GM21619 (cell line): Measurements from ENCODE around the gene TNKS1BP1.

Experiments used
- ATAC-seq: cut with Tn5 transposase; IDR thresholded peaks from one replicate; pipeline ENCODE4 v1.9.1; 2021; ENCODE audit not compliant: unreplicated experiment

TNKS1BP1 gene

DNA sequence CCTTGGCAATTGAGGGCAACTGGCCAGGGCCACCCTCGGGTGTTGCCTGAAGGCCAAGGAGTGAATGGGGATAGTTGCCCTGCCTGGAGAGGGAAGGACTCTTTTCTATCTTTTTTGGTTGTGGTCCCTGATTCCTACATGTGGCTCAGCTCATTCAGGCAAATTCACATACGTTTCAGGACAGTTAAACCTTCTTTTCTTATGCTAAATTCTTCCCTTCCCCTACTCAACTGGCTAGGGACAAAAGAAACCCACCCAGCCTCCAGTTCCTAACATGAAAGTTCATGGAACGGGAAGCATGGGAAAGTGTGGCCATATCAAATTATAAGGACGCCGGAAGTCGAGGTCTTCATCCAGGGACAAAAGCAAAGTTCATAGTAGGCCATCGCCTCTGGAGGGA, 61.4 kb downstream of the TNKS1BP1 start:
- no peak for ATAC-seq

DNA sequence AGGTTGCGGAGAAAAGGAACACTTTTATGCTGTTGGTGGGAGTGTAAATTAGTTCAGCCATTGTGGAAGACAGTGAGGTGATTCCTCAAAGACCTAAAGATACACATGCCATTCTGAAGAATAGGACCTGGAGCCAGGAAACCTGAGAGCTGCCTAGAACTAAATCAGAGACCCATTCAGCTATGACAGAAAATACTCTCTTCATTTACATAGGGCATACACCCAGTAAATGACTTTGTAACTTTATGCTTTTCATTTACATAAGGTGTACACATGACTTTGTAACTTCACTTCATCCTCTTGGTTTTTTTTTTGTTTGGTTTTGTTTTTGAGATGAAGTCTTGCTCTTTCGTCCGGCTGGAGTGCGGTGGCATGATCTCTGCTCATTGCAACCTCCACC, 62.6 kb downstream of the TNKS1BP1 start:
- no peak for ATAC-seq

DNA sequence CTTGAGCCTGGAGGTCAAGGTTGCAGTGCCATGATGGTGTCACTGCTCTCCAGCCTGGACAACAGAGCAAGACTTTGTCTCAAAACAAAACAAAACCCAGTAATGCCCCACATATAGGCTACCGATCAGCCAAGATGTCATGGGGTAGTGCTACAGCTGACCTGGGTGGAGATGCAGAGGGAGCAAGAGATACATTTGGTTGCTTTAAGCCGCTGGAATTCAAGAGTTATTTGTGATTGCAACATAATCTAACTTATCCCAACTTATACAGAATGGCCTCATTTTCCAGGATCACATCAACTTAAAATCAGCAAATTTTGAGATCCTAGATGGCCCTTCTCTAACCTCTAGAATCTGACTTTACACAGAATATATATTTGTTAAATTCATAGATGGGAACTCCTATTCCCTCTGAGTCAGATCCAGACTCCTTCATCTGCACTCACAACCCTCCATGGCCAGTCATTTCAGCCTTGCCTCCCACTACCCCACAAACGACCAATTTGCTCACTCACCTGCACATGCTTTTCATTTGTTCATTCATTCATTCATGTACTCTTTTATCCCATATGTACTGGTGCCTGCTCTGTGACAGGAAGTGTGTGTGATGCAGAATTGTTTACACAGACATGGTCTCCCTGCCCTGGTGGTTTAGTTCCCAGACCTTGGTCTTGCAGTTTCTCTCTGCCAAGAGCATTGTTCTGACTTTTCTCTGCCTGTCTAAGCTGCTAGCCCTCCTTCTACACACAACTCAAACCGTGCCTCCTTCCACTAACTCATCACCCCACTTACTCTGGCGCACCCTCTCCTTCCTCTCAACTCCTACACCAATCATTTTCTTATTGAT, 63.6 kb downstream of the TNKS1BP1 start:
- ATAC-seq = no peak

DNA sequence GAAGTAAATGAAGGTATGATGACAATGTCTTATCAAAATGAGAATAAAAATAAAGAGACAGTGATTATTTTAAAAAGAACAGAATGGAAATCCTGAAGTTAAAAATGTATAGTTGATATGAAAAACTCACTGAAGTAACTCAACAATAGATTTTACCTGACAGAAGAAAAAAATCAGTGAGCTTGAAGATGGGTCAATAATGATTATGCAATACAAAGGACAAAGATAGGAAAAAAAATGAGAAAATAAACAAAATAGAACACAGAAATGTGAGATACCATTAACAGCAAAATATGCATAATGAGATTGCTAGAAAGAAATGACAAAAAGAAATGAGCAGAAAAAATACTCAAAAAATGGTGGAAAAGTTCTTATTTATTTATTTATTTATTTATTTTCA, 68.6 kb downstream of the TNKS1BP1 start:
- ATAC-seq = no peak

DNA sequence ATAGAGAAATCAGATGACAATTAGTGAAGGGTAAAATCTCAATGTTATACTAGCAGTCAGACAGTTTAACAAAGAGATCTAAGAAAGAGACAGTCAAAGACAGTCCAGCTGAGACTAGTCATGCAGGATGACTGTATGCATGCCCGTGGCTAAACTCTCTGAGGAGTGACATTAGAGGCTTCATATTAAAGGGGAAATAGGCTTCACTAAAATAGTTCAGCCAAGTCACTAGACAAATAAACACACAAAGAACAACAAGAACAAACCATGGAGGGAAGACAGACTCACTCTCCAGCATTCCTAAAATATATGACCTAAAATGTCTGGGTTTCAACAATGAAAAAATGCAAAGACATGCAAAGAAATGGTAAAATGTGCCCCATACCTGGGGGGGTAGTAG, 69.1 kb downstream of the TNKS1BP1 start:
- no peak for ATAC-seq

DNA sequence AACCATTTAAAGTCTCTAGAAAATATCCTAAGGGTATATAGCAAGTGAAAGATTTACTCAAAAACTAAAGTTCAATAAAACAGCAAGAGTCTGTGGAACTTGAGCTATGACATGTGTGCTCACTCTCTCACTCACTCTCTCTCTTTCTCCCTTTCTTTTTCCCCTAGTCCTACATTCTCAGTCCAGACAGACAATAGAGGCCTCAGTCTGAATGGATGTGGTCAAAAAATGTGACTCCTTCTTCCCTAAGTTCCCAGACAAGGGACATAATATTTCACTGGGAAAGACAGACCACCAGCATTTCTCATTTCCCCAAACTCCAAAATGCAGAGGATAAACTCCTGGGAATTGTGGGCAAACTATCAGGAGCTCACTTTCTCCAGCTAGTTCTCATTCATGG, 70.1 kb downstream of the TNKS1BP1 start:
- ATAC-seq = no peak

DNA sequence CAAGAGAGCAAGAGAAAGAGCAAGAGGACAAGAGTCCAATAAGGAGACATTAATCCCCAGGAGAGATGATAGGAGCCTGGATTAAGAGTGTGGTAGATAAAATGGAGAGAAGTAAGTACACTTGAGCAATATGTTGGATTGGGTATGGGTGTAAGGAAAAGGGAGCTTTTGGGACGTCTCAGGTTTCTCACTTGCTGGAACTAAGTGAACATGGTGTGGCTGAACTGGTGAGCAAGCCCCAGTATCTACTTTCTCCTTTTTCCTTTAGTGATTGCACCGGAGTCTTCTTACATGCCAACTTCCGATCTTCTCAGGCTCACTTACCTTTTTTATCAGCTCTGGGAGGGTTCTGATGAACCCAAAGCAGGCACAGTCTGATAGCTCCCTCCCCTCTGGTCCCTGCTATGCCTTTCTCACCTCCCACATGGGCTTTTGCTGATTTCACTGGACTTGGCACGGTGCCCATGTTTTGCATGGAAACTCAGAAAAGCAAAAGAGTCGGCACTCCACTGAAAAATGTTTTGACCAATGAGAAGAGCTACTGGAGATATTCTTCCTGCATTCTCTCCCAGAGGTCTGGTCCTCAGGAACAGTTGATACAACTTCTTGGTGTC, 73.2 kb downstream of the TNKS1BP1 start:
- no peak for ATAC-seq

DNA sequence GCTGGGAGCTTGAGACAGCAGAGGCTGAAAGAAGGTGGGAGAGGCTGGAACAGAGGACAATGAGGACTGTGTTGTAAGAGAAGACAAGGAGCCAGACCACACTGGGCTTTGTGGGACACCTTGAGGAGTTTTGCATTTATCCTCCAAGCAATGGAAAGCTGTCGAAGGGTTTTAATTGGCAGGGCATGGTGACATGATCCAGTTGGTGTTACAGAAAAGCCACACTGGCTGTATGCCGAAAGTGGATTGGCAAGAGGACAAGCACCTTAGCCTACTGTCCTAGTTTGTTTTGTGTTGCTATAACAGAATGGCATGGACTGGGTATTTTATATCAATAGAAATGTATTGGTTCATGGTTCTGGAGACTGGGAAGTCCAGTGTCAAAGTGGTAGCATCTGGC, 73.7 kb downstream of the TNKS1BP1 start:
- no peak for ATAC-seq
